Upper lobe of right lung (tissue), 1 donor: ENCODE measurements around the gene USH1G. TPM values are rescaled to one million over a fixed set of nuclear protein-coding genes. Genes with fewer than 3 reads are reported as not detected.

Experiments used
- ATAC-seq: fragments of 200-7000 bp; cut with Tn5 transposase; one replicate; pipeline ENCODE4 v1.9.1; 2020; ENCODE audit warnings: mild to moderate bottlenecking, moderate library complexity
- DNase-seq: peaks from one replicate; pipeline ENCODE4 v3.0.0-alpha.2; 2020
- H3K27ac ChIP-seq: fragments of 200-600 bp; one replicate; pipeline ENCODE4 v1.8.0; 2022
- H3K27me3 ChIP-seq: fragments of 200-600 bp; one replicate; pipeline ENCODE4 v1.8.0; 2022; ENCODE audit warnings: mild to moderate bottlenecking
- H3K36me3 ChIP-seq: fragments of 200-600 bp; one replicate; pipeline ENCODE4 v1.8.0; 2022
- H3K4me1 ChIP-seq: fragments of 200-600 bp; one replicate; pipeline ENCODE4 v1.8.0; 2022
- H3K4me3 ChIP-seq: fragments of 200-600 bp; one replicate; pipeline ENCODE4 v1.8.0; 2022; ENCODE audit warnings: mild to moderate bottlenecking
- H3K9me3 ChIP-seq: fragments of 200-600 bp; one replicate; pipeline ENCODE4 v1.8.0; 2022
- intact Hi-C: fragments of 100-400 bp; cut with DNase I; formaldehyde crosslinking; loops from one replicate; pipeline ENCODE4 v1.11.0; 2022
- total RNA-seq: library from RNA; stranded (reverse); fragmentation: NEBNext Ultra II Directional; extraction: Animal tissue kit (Norgen Biotek cat#: 25700); gene quantifications from one replicate; pipeline ENCODE4 v1.2.1, GENCODE V29; 2021
- TF ChIP-seq, protein P1 (sequence below): fragments of 200-600 bp; IDR thresholded peaks from one replicate; pipeline ENCODE4 v1.8.0; 2022; ENCODE audit warnings: antibody characterized with exemption
- donor health status: DM: no; HTN: yes; CAD: no; lungs with severe emphysema.

USH1G gene
- total RNA-seq, 1 donor from 2014 or later: not detected

DNA sequence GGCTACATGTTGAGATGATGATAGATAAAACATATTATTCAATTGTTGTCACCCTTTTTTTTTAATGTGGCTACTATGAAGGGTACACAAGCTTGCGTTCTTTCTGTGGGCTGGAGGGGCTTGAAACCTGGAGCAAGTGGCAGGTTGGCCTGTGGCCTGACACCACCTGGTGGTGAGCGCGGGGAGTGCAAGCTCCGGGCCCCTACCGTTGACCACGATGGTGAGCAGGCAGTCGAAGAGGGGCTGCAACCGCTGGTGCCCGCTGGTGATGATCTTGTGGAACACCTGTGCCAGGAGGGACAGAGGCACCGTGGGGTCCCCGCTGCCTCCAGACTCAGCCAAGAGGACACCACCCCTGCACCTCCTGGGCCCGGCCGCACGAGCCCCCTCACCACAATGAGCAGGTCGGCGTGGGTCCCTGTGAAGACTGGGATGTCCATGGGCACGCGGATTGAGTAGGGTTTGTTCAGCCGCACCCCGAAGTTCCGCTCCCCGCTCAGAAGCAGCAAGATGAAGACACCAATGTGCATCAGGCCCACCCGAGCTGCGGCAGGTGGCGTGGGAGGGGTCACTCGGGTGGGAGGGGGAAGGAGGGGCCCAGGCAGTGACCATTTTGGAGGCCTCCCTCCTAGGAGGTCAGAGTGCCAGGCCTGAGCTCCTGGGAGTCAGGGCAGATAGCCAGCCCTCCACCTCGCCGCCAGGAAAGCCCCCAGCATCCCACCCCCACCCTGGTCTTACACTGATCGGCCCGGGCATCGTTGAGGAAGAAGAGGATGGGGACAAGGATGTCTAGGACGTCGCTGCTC, 35.1 kb upstream of the USH1G start:
- Histone ChIP-seq H3K27me3 (no peaks in the 10 kb centered on the region), H3K4me3 (no peak overlapping the region), H3K9me3 (no peaks in the 10 kb centered on the region), H3K27ac (no peak overlapping the region), H3K36me3 (peaks cover 4% of the 10 kb centered on the region), H3K4me1 (peaks cover 4% of the 10 kb centered on the region)
- TF ChIP-seq, protein P1, sequence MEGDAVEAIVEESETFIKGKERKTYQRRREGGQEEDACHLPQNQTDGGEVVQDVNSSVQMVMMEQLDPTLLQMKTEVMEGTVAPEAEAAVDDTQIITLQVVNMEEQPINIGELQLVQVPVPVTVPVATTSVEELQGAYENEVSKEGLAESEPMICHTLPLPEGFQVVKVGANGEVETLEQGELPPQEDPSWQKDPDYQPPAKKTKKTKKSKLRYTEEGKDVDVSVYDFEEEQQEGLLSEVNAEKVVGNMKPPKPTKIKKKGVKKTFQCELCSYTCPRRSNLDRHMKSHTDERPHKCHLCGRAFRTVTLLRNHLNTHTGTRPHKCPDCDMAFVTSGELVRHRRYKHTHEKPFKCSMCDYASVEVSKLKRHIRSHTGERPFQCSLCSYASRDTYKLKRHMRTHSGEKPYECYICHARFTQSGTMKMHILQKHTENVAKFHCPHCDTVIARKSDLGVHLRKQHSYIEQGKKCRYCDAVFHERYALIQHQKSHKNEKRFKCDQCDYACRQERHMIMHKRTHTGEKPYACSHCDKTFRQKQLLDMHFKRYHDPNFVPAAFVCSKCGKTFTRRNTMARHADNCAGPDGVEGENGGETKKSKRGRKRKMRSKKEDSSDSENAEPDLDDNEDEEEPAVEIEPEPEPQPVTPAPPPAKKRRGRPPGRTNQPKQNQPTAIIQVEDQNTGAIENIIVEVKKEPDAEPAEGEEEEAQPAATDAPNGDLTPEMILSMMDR: peak; percentile 96
- ATAC-seq (peak; percentile 57), DNase-seq (peak; percentile 86)
- intact Hi-C loops: no loop called here

DNA sequence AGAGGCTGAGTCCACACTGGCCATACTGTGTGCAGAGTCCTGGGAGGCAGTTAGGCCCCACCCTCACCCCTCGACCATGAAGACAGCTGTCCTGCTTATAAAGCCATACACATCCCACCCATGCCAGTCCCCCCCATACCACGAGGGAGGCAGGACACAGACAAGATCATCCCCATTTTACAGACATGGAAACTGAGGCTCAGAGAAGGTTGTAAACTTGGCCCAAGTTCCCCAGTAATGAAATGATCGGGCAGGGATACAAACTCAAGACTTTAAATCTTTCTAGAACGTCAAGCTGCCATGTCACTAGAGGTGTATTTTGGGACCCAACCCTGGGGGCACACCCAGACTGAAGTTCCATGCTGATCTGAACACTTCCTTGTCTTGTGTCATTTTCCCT, 33.0 kb upstream of the USH1G start:
- DNase-seq: no peak
- H3K27ac ChIP-seq: no peak overlapping the region
- no peaks in the 10 kb centered on the region for H3K27me3 ChIP-seq
- H3K4me3 ChIP-seq: no peak overlapping the region
- H3K4me1 ChIP-seq: no peaks in the 10 kb centered on the region
- peaks cover 4% of the 10 kb centered on the region for H3K36me3 ChIP-seq
- intact Hi-C loops: no loop called here
- TF ChIP-seq, protein P1: no peak
- no peak for ATAC-seq
- H3K9me3 ChIP-seq: no peaks in the 10 kb centered on the region

DNA sequence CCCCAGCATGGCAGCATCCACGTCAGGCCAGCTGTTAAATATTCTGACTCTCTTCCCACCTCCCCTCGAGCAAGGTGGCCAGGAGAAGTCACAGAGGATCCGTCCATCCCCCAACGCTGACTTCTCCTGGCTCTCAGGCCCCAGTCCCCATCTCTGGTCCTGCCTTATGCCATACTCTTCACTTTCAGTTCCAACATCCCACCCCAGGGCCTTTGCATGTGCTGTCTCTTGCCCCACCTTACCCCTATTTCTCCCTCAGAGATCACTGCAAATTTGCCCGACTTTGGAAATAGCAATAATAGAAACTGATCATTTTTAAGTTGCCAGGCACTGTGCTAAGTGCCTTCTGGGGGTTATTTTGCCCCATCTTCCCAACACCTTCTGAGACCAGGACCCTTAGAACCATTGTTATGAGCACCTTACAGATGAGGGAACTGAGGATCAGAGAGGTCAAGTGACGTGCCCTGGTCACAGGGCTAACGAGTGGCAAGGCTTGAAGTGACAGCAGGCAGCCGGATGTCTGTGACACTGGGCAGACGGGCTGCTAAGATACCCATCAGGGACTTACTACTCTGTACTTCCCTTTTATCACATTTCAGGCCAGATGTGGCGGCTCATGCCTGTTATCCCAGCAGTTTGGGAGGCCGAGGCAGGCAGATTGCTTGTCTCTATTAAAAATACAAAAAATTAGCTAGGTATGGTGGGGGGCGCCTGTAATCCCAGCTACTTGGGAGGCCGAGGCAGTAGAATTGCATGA, 31.8 kb upstream of the USH1G start:
- TF ChIP-seq, protein P1: no peak
- no peak for ATAC-seq
- Histone ChIP-seq H3K4me1 (no peaks in the 10 kb centered on the region), H3K27me3 (no peaks in the 10 kb centered on the region), H3K27ac (no peak overlapping the region), H3K4me3 (no peak overlapping the region), H3K9me3 (no peaks in the 10 kb centered on the region), H3K36me3 (peaks cover 4% of the 10 kb centered on the region)
- no peak for DNase-seq
- intact Hi-C loops: no loop called here

DNA sequence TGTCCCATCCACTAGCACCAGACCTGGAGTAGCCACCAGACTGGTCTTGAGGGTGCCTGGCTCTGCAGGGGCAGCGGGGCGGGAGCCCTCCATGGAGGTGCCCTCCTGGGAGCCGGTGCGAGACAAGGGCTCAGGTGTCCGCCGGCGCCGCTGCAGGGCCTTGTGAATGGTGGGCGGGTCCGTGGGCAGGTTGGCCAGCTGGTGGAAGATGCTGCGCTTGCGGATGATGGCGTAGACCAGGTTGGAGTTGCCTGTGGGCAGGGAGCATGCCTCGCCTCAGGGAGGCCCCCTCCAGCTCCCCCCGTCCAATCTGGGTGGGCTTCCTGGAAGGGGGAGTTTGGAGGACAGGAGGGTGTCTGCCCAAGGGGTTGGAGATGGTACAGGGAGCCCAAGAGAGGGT, 31.1 kb upstream of the USH1G start:
- Histone ChIP-seq H3K4me1 (no peaks in the 10 kb centered on the region), H3K27ac (no peak overlapping the region), H3K36me3 (peaks cover 4% of the 10 kb centered on the region), H3K4me3 (no peak overlapping the region), H3K9me3 (no peaks in the 10 kb centered on the region), H3K27me3 (no peaks in the 10 kb centered on the region)
- TF ChIP-seq, protein P1: no peak
- intact Hi-C loops: no loop called here
- no peak for ATAC-seq
- no peak for DNase-seq

DNA sequence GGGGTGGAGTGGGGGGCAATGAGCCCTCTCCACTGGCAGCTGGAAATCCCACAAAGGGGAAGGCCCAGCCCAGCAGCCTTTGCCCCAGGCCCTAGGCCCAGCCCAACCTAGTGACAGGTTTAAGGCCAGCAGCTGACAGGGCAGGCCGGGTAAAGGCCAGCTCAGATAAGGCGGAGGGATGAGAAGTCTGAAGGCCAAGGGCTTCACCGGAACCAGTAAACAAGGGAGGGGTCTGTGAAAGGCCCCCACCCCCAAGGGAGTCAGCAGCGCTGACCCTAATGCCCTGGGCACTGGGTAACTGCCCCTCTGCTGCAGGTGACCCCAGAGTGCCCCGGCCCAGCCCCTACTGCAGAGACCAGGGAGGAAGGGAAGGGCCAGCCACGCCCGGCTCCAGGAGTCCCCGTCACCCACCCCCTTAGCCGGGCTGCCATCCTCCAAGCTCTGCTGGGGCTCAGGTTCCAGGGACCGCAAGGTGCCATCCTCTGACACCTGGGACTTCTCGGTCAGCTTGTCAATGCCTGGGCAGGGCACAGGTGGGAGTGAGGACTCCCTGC, 30.2 kb upstream of the USH1G start:
- TF ChIP-seq, protein P1: no peak
- H3K27me3 ChIP-seq: no peaks in the 10 kb centered on the region
- H3K4me3 ChIP-seq: no peak overlapping the region
- intact Hi-C loops: no loop called here
- no peak overlapping the region for H3K27ac ChIP-seq
- no peak for ATAC-seq
- no peaks in the 10 kb centered on the region for H3K9me3 ChIP-seq
- DNase-seq: no peak
- no peaks in the 10 kb centered on the region for H3K4me1 ChIP-seq
- H3K36me3 ChIP-seq: peaks cover 4% of the 10 kb centered on the region
